Mononuclear cell (primary cell): ENCODE data around the gene DHRS12. TPM values are rescaled to one million over a fixed set of nuclear protein-coding genes. Genes with fewer than 3 reads are reported as not detected.

Experiments
- H3K27me3 ChIP-seq: 2 replicates; pipeline ENCODE4 v1.6.0; 2011; ENCODE audit warnings: low read length, control low read depth; ENCODE audit not compliant: insufficient read depth
- H3K4me1 ChIP-seq: 2 replicates; pipeline ENCODE4 v1.5.1; 2011; ENCODE audit warnings: mild to moderate bottlenecking, low read length, control low read depth; ENCODE audit not compliant: insufficient read depth
- H3K4me3 ChIP-seq: 2 replicates; pipeline ENCODE4 v1.5.1; 2011; ENCODE audit warnings: mild to moderate bottlenecking, low read length, moderate library complexity
- H3K9me3 ChIP-seq: 2 replicates; pipeline ENCODE4 v1.5.1; 2011; ENCODE audit warnings: low read depth, mild to moderate bottlenecking, control low read depth, low read length
- total RNA-seq: library from RNA; depleted of rRNA; stranded (reverse); fragments of >200 nt; gene quantifications from one replicate; pipeline ENCODE4 v1.2.3, GENCODE V29; 2012

Gene DHRS12
- total RNA-seq, 1 donor, result 3.6 TPM

GRCh38 chr13:51819544-51819943 is 15.6 kb upstream of the DHRS12 start:
- H3K4me1 ChIP-seq, result peaks cover 83% of the 10 kb centered on the region
- H3K9me3 ChIP-seq, result no peaks in the 10 kb centered on the region
- no peak overlapping the region for H3K4me3 ChIP-seq
- no peaks in the 10 kb centered on the region for H3K27me3 ChIP-seq

GRCh38 chr13:51818781-51819511 is 15.0 kb upstream of the DHRS12 start:
- H3K27me3 ChIP-seq, result no peaks in the 10 kb centered on the region
- peaks cover 79% of the 10 kb centered on the region for H3K4me1 ChIP-seq
- no peak overlapping the region for H3K4me3 ChIP-seq
- no peaks in the 10 kb centered on the region for H3K9me3 ChIP-seq

- H3K4me1 ChIP-seq, result peaks cover 75% of the 10 kb centered on the region
- H3K9me3 ChIP-seq, result no peaks in the 10 kb centered on the region
- no peaks in the 10 kb centered on the region for H3K27me3 ChIP-seq
- no peak overlapping the region for H3K4me3 ChIP-seq
Measured at GRCh38 chr13:51818276-51818675, 14.3 kb upstream of the DHRS12 start.

DNA sequence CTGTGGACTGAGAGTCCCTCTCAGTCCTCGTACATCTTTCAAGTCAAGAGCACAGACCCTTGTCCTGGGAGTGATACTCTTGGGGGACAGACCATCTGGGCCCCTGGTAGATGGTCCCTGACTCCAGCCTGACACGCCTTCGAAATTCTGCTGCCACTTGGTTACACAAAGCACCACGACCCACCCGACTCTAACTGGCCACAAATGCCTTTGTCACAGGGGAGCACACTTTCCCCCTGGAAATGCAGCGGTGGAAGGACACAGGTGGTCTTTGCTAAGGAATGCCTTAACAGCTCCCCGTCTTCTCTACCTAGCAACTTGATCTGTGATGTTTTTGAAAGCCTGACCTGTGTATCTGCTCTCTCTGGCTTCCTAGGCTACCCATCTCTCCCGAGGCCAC is 13.8 kb upstream of the DHRS12 start:
- no peaks in the 10 kb centered on the region for H3K27me3 ChIP-seq
- H3K9me3 ChIP-seq, result no peaks in the 10 kb centered on the region
- peaks cover 71% of the 10 kb centered on the region for H3K4me1 ChIP-seq

DNA sequence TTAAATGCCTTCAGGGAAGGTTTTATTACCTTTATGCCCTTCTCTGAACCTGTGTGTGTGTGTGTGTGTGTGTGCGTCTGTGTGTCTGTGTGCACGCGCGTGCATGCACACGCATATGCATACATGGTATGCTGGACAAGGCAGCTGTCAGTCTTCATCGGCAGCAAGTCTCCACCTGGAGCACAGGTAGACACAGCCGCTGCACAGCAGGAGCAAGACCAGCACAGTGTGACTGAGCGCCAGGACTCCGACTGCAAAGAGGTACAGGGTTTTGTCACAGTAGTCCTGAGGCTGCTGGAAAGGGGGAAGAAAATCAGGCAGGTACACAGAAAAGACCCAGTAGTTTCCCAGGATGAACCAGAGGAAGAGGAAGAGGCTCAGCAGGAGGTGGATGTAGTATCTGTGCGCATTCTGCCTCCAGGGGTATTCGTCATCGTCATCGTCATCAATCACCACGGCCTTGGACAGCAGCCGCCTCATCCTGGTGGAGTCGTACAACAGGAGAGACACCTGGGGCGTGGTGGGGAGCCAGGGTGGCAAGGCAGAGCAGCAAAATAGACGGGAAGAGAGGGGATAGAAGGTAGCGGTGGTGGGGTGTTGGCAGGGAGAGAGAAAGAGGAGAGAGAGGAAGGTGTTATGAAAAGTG is 12.8 kb upstream of the DHRS12 start:
- H3K27me3 ChIP-seq, result no peaks in the 10 kb centered on the region
- no peak overlapping the region for H3K4me3 ChIP-seq
- H3K9me3 ChIP-seq, result no peaks in the 10 kb centered on the region
- peaks cover 71% of the 10 kb centered on the region for H3K4me1 ChIP-seq

More for the DNA sequence above, 13.8 kb upstream of the DHRS12 start:
- H3K4me3 ChIP-seq, result no peak overlapping the region

DNA sequence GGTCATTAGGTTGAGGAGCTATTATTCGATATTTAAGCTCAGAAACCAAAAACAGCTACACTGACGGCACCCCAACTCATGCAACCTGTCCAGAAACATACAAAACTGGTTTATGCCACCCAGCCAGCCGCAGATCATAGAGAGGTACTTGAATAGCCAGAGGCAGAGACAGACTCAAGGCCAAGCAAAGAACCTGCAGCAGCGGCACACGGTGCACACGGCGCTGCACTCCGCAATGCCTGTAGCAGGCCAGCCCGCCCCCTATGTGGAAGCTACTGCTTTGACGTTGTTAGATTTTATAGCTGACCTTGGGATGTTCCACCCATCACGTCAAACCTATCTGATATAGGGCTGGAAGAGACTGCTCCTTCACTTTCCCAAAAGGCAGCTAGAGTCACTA is 11.9 kb upstream of the DHRS12 start:
- no peak overlapping the region for H3K4me3 ChIP-seq
- no peaks in the 10 kb centered on the region for H3K9me3 ChIP-seq
- peaks cover 69% of the 10 kb centered on the region for H3K4me1 ChIP-seq
- H3K27me3 ChIP-seq, result no peaks in the 10 kb centered on the region

DNA sequence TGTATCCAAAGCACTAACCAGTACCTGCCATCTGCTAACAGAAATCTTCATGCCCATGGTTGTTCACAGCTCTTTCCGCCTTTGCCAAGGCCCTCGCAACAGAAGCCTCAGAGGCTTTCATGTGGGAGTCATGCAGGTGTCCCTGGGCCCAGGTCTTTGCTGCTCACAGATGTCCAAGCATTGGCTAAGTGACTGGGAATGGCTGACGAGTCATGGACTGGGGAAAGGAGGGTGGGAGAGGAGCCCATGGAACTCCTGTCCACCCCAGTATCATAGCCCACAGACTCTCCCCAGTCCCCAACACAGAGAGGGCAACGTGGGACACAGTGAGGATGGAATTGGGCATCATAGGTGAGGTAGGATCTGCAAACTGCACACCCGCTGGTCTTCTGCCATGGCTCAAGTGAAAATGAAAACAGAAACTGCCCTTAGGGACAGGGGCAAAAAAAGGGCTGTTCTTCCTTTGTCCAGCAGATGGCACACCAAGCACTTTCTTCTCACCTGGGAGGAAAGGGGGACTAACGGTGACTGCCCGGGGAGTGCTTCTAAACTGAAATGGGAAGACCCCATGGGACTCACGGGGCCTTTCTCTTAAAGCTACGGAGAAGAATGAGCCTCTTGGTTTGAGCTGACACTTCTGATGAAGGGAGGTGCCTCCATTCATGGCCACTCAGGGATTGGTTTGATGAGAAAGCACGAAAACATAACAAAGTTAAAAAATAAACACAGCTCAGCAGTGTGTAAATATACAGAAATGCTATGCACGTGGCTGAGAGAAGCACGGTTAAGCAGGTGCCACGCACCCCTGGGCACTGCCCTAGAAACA is 11.1 kb upstream of the DHRS12 start:
- Histone ChIP-seq H3K27me3 (no peaks in the 10 kb centered on the region), H3K4me1 (peaks cover 62% of the 10 kb centered on the region), H3K4me3 (no peak overlapping the region)

DNA sequence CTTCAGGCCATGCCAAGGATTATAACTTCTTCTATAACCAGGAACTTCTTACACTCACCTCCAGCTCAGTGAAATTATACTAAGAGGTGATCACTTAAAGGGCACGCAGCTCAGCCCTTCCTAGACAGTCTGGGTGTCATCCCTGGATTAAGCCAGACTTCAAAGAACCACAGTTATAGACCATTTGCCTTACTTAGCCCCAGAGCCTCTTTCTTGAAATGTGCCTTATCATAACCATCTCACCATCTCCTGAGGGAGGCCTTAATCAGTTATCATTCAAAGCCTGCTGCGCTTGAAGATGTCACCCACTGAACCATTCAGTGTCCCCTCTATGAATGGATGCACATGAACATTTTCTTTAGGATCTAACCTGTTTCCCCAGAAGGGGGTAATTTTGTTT is 10.1 kb upstream of the DHRS12 start:
- Histone ChIP-seq H3K9me3 (no peaks in the 10 kb centered on the region), H3K4me1 (peaks cover 53% of the 10 kb centered on the region), H3K27me3 (no peaks in the 10 kb centered on the region), H3K4me3 (no peak overlapping the region)

More for the DNA sequence above, 11.1 kb upstream of the DHRS12 start:
- no peaks in the 10 kb centered on the region for H3K9me3 ChIP-seq

- H3K27me3 ChIP-seq, result no peaks in the 10 kb centered on the region
- no peaks in the 10 kb centered on the region for H3K9me3 ChIP-seq
- peaks cover 42% of the 10 kb centered on the region for H3K4me1 ChIP-seq
- no peak overlapping the region for H3K4me3 ChIP-seq
Measured at GRCh38 chr13:51811920-51812451, 8.0 kb upstream of the DHRS12 start.

DNA sequence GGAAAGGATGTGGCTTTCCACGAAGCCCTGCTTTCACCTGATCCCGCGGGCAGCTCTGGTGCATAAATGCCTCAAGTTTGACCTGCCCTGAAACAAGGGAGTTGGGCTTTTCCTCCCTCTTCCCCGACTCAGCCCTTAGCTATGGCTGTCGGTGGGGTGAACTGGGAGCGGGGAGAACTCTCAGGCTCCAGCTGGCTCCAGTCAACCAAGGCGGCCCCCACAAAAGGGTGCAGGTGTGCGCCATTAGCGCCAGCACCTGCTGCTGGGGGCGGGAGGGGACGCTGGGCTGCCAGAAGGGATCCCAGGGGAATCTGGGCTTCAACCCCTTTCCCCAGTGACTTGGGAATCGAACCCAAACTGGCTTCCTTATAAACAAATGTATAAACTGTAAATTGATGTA is 7.1 kb upstream of the DHRS12 start:
- Histone ChIP-seq H3K4me1 (peaks cover 39% of the 10 kb centered on the region), H3K4me3 (no peak overlapping the region), H3K9me3 (no peaks in the 10 kb centered on the region), H3K27me3 (no peaks in the 10 kb centered on the region)

DNA sequence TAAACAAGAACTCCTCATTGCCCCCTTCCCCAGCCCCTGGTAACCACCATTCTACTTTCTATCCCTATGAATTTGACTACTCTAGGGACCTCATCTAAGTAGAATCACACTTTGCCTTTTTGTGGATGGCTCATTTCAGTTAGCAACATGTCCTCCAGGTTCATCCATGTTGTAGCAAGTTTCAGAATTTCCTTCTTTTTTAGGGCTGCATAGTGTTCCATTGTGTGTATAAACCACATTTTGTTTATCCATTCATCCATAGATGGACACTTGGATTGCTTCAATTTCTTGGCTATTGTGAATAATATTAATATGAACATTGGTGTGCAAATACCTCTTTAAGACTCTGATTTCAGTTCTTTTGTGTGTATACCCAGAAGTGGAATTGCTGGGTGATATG is 4.8 kb upstream of the DHRS12 start:
- peaks cover 36% of the 10 kb centered on the region for H3K4me1 ChIP-seq
- H3K9me3 ChIP-seq, result no peaks in the 10 kb centered on the region
- no peak overlapping the region for H3K4me3 ChIP-seq
- no peaks in the 10 kb centered on the region for H3K27me3 ChIP-seq

DNA sequence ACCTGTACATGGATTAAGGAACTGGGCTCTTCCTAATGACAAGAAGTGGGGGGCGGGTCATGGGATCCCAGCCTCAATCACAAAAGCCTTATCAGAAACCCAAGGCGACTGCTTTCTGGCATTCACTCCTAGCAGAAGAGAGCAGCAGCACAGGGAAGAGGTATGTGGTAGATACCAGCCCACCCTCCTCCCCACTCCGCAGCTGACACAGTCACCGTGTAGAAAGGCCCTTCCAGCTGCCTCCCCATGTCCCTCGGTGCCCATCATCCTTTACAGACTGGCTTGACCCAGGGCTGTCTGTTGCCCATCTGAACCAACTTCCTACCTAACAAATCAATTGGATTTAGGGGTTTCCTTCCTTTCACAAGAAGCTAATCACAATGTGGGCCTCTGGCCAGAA is 3.1 kb upstream of the DHRS12 start:
- Histone ChIP-seq H3K4me3 (no peak overlapping the region), H3K9me3 (no peaks in the 10 kb centered on the region), H3K27me3 (no peaks in the 10 kb centered on the region), H3K4me1 (peaks cover 39% of the 10 kb centered on the region)

- H3K27me3 ChIP-seq, result no peaks in the 10 kb centered on the region
- peaks cover 39% of the 10 kb centered on the region for H3K4me1 ChIP-seq
- no peak overlapping the region for H3K4me3 ChIP-seq
- no peaks in the 10 kb centered on the region for H3K9me3 ChIP-seq
Measured at GRCh38 chr13:51806566-51806965, 2.6 kb upstream of the DHRS12 start.

GRCh38 chr13:51805925-51806324 is 2.0 kb upstream of the DHRS12 start:
- Histone ChIP-seq H3K4me1 (peaks cover 37% of the 10 kb centered on the region), H3K4me3 (no peak overlapping the region), H3K9me3 (no peaks in the 10 kb centered on the region), H3K27me3 (no peaks in the 10 kb centered on the region)

GRCh38 chr13:51805313-51805712 is 1.4 kb upstream of the DHRS12 start:
- no peak overlapping the region for H3K4me3 ChIP-seq
- H3K4me1 ChIP-seq, result peaks cover 35% of the 10 kb centered on the region
- no peaks in the 10 kb centered on the region for H3K9me3 ChIP-seq
- H3K27me3 ChIP-seq, result no peaks in the 10 kb centered on the region
